ENCODE data around the gene SMIM3. TPM values are rescaled to one million over a fixed set of nuclear protein-coding genes. Genes with fewer than 3 reads are reported as not detected.
A peak's percentile ranks its signal among the peaks of the same experiment; 100 is the strongest.
"Not testable (repeated sequence)": the region's sequence is repeated elsewhere in the genome, so short reads cannot be mapped to it uniquely, and the experiment has no call there.

The SMIM3 gene, protein sequence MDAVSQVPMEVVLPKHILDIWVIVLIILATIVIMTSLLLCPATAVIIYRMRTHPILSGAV
- total RNA-seq (2014; rRNA removed; shearing (Covaris generic); ENCODE audit: low replicate concordance), result 8.4 and 9.4 TPM in 2 replicates

DNA sequence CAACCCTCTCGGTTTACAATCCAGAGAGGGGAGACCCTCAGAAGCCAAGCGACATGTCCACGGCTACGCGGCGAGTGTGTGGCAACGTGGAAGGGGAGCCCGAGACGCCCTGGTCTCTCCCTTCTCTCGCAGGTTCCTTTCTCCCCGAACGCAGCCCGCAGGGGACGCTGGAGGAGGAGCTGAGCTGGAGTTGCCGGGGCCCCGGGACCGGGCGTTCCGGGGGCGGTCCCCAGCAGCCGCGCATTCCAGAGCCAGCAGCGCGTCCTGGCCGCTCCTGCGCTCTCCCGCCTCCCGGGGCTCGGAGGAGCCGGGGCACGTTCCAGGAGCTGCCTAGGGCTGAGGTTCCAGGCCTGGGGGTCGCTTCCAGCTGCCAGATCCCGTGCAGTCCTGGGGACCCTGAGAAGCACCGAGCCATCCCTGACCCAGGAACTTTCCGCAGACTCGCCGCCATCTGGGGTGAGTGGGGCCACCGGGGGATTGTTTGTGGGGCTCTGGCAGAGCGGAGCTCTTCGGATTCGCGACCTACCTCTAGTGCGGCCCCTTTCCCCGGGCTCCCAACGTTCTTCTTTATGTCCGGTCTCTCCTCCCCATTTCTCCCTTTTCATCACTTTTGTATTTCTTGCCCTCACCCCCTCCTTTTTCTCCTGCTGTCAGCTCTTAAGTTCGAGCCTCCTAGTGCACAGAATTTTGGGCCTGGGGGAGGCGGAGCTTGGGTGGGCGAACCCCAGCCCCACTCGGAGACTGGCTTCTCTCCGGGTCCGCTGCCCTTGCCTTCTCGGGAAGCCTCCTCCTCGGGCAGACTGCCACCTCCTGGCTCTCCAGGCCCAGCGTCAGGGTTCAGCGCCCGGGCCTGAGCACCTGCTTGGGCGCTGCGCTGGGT lies at the start of gene SMIM3:
SMIM3 (plus strand) TSS at position 241 of the 880 bp plus-strand sequence. CDS start 16,684 bp downstream, outside the sequence.
- in situ Hi-C loops (cut with HindIII; ENCODE audit: low pct_unique_long_range_greater_than_20kb, low sequenced_read_pairs), result no loop called here
- peak; percentile 50 for DNase-seq (ENCODE audit: low read depth)

DNA sequence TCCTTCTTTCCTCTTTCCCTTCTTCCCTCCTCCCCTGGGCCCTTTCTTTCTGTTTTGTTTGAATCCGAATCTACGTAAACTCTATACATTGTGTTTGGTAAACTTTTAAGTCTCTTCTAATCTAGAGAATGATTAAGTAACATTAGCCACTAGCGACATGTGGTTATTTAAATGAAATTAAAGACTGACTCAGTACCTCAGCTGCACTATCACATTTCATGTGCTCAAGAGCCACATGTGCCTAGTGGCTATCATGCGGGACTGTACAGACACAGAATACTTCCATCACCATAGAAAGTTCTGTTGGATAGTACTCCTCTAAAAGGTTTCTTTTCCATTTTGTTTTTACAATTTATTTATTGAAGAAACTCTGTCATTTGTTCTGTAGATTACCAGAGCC lies 48.7 kb upstream of the SMIM3 start:
- in situ Hi-C loops (cut with HindIII; ENCODE audit: low pct_unique_long_range_greater_than_20kb, low sequenced_read_pairs), result no loop called here
- DNase-seq (ENCODE audit: low read depth), result no peak

DNA sequence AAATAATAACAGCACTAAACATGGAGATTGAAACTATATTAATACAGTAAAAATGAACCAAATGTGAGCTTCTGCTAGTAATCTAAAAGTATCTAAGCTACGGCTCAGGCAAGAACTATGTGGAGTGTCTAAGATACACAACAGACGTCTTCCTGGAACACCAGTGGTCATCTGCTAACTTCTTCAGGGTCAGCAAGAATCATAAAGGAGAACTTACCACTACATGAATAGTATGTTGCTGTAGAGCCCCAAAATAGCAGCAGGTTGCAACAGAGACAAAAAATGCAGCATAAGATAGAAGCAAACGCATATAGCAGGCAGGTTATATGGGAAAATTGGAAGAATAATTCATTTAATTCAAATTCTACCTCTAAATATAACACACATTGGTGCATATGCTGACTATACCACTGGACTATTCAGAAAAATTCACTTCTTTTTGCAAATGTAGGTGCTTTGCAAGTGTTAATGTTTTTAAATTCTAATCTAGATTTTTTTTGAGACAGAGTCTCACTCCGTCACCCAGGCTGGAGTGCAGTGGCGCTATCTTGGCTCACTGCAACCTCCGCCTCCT lies 46.8 kb upstream of the SMIM3 start:
- in situ Hi-C loops (cut with HindIII; ENCODE audit: low pct_unique_long_range_greater_than_20kb, low sequenced_read_pairs), result no loop called here
- no peak for DNase-seq (ENCODE audit: low read depth)

DNA sequence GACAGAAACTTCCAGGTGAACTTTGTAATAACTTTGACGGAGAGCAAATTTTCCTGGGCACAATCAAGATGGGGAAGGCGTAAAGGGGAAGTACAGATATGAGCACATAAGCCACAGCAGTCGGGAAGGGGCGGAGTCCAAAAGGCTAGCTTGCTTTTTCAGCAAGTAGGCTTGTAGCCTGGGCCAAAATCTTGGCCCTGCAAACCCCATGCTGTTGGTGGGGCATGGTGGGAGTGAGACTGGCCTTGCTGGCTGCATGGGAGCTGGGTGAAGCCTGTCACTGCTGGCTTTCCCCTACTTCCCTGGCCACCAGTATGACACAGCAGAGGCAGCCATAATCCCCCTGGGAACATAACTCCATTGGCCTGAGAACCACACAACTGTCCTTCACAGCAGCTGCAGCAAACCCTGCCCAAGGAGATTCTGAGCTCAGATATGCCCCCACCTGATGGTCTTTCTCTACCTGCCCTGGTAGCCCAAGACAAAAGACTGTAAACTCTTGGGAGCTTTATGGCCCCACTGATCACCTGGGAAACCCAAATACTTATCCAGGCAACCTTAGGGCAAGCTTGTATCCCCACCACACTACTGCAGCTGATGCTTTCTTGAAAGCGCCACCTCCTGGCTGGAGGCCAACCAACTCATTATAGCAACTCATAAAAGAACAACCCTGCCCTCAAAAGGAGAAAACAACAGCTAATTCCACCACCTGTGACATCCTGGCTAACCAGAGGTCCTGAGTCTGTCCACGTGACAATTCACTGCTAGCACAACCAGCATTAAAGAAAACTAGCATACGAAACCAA lies 43.8 kb upstream of the SMIM3 start:
- in situ Hi-C loops (cut with HindIII; ENCODE audit: low pct_unique_long_range_greater_than_20kb, low sequenced_read_pairs), result no loop called here
- DNase-seq (ENCODE audit: low read depth), result no peak

DNA sequence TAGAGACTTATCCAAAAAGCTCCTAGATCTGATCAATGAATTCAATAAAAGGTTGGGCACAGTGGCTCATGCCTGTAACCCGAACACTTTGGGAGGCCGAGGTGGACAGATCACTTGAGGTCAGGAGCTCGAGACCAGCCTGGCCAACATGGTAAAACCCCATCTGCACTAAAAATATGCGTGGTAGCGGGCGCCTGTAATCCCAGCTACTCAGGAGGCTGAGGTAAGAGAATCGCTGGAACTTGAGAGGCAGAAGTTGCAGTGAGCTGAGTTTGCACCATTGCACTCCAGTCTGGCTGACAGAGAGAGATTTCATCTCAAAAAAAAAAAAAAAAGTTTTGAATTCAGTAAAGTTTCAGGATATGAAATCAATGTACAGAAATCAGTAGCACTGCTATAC lies 39.7 kb upstream of the SMIM3 start:
- in situ Hi-C loops (cut with HindIII; ENCODE audit: low pct_unique_long_range_greater_than_20kb, low sequenced_read_pairs), result no loop called here
- DNase-seq (ENCODE audit: low read depth), result no peak

DNA sequence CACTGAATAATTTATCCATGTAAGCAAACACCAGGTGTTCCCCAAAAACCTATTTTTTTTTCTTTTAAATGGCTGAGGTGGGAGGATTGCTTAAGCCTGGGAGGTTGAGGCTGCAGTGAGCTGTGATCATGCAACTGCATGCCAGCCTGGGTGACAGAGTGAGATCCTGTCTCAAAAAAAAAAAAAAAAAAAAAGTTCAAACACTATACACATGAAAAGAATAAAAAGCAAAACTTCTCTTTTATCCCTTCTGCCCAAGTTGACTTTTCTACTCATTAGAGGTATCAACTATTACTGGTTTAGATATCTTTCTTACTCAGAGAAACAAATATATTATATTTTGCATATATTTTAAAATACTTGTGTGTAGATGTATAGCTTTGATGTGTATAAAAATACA lies 37.6 kb upstream of the SMIM3 start:
- in situ Hi-C loops (cut with HindIII; ENCODE audit: low pct_unique_long_range_greater_than_20kb, low sequenced_read_pairs), result no loop called here
- DNase-seq (ENCODE audit: low read depth), result no peak

DNA sequence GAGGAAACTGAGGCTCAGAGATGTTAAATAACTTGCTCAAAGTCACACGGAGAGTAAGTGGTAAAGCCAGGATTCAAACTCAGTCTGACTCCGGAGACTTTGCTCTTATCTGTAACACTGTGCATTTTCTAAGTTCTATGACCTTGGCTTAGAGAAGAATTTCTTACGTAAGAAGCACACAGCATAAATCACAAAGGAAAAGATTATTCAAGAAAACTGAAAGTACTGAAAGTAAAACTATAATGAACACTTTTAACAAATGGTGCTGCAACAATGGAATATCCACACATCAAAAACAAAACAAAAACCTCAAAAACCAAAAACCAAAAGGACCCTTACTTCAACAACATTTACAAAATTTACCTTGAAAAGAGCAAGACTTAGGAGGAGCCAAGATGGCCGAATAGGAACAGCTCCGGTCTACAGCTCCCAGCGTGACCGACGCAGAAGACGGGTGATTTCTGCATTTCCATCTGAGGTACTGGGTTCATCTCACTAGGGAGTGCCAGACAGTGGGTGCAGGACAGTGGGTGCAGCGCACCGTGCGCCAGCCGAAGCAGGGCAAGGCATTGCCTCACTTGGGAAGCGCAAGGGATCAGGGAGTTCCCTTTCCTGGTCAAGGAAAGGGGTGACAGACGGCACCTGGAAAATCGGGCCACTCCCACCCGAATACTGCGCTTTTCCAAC lies 36.0 kb upstream of the SMIM3 start:
- in situ Hi-C loops (cut with HindIII; ENCODE audit: low pct_unique_long_range_greater_than_20kb, low sequenced_read_pairs); DNase-seq (ENCODE audit: low read depth): not testable (repeated sequence)

DNA sequence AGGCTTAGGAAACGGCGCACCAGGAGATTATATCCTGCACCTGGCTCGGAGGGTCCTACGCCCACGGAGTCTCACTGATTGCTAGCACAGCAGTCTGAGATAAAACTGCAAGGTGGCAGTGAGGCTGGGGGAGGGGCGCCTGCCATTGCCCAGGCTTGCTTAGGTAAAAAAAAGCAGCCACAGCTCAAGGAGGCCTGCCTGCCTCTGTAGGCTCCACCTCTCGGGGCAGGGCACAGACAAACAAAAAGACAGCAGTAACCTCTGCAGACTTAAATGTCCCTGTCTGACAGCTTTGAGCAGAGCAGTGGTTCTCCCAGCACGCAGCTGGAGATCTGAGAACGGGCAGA lies 35.4 kb upstream of the SMIM3 start:
- in situ Hi-C loops (cut with HindIII; ENCODE audit: low pct_unique_long_range_greater_than_20kb, low sequenced_read_pairs); DNase-seq (ENCODE audit: low read depth): not testable (repeated sequence)

DNA sequence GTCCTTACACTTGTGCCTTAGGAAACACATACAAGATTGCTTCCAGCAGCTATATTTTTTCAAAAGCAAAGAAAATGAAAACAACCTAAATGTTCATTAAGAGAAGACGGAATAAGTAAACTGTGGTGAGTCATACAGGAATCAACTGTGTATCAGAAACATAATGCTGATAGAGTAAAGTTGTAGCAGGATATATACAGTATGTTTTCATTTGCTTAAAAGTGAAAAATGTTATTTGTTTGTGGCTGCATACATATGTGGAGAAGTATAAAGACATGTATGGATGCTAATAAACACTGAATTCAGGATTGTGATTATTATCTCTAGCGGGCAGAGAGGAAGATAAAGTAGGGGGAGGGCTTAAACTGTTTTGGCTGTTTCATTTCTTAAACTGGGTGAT lies 28.1 kb upstream of the SMIM3 start:
- in situ Hi-C loops (cut with HindIII; ENCODE audit: low pct_unique_long_range_greater_than_20kb, low sequenced_read_pairs), result no loop called here
- DNase-seq (ENCODE audit: low read depth), result no peak

DNA sequence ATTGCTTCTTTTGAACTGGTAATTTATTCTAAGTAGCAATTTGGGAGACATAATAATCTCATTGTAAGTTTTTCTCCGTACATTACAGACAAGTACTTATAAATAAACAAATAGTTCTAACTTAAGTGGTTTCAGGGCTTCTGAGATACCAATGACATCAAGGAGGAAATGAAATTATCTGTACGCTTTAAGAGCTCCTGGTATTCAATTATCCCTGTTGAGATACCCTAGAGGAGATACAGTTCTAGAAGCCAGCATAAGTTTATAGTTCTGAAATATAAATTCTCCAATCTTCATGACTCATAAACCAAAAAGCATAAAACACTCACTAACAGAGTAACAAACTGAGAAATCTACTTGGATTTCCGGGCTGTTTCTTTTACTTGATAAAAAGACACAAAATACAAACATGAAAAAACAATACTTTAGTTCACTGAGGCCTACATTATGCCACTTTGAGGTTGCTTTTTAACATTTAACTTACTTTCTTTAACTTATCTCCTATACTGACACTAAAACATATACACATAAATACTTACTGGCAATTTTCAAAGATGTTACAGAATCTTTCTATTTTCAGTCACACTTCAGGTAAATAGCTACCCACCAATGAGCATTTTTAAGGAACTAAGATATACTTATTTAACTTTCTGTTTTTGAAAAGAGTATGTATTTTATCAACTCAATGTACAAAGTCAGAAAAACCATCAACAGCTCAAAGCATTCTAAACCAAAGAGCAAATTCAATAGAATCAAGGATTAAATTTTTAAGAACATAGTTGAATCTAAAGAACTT lies 27.3 kb upstream of the SMIM3 start:
- no peak for DNase-seq (ENCODE audit: low read depth)
- in situ Hi-C loops (cut with HindIII; ENCODE audit: low pct_unique_long_range_greater_than_20kb, low sequenced_read_pairs), result no loop called here

DNA sequence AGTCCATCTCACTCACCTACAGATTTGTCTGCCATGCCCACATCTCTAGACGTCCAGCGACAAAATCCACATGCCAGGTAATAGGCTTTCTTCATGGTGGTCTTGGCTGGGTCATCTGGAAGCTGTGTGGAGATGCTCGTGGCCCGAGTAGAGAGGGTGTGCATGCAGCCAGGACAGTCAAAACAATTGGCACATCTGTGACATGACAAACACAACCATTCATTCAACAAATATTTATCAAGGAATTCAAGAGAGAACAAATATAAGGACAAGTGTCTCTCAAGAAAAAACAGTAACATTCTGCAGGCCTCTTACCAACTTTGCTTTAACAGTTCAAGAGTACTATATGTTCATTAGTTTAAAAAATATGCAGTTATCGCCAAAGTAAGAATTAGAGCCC lies 25.1 kb upstream of the SMIM3 start:
- in situ Hi-C loops (cut with HindIII; ENCODE audit: low pct_unique_long_range_greater_than_20kb, low sequenced_read_pairs), result no loop called here
- no peak for DNase-seq (ENCODE audit: low read depth)

DNA sequence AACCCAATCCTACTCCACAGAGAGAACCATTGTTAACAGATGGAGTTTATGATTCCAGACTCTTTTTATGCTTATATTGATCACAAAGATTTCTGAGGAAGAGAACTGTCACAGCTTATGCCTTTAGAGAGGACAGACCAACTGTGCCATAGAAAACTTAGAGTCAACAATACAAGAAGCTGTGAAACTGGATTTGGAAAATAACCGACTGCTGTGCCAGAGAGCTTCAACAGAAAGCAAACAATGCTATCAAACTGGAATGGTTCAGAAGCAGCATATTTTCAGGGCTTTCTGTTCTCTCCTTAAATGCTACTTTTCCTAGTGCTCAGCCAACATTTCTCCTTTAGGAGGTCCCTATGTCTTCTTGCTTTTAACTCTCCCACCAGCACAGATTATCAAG lies 24.7 kb upstream of the SMIM3 start:
- no peak for DNase-seq (ENCODE audit: low read depth)
- in situ Hi-C loops (cut with HindIII; ENCODE audit: low pct_unique_long_range_greater_than_20kb, low sequenced_read_pairs), result no loop called here

DNA sequence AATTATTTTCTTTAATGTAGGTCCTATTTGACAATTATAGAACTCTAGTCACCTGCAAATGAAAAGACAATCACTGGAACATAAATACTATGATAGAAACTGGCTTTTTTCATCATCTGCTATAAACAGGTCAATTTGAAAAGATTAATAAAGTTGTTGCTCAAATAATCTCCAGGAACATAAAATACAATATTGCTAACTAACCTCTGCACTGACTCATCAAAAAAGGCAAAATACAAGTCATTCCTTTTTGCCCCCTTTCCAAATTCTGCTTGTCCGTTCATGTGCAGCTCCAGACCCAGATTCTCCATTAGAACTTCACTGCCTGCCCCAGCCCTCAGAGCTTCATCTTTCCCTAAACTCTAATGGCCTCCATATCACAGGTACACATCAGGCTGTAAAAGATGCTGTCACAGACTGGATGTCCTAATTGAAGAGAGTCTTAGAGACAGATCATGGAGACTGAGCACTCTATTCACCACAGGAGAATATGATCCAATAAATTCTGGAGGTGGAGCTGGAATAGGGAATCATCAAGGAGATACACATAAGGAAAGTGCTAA lies 21.4 kb upstream of the SMIM3 start:
- no peak for DNase-seq (ENCODE audit: low read depth)
- in situ Hi-C loops (cut with HindIII; ENCODE audit: low pct_unique_long_range_greater_than_20kb, low sequenced_read_pairs), result no loop called here

DNA sequence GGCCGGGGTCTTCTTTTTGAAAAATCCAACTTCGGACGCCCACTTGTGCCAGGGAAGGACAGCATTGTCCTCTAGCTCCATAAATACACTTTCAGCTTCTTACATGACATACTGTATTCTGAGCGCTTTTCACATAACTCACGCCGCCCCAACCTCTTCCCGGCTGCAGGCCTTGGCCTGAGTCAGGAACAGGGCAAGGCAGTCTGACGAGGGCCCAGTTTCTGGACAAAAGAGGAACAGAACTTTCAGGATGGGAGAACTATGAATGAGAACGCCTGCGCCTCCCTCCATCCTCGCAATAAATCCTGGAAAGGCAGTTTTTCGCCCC lies 20.4 kb upstream of the SMIM3 start:
- in situ Hi-C loops (cut with HindIII; ENCODE audit: low pct_unique_long_range_greater_than_20kb, low sequenced_read_pairs), result no loop called here
- no peak for DNase-seq (ENCODE audit: low read depth)

DNA sequence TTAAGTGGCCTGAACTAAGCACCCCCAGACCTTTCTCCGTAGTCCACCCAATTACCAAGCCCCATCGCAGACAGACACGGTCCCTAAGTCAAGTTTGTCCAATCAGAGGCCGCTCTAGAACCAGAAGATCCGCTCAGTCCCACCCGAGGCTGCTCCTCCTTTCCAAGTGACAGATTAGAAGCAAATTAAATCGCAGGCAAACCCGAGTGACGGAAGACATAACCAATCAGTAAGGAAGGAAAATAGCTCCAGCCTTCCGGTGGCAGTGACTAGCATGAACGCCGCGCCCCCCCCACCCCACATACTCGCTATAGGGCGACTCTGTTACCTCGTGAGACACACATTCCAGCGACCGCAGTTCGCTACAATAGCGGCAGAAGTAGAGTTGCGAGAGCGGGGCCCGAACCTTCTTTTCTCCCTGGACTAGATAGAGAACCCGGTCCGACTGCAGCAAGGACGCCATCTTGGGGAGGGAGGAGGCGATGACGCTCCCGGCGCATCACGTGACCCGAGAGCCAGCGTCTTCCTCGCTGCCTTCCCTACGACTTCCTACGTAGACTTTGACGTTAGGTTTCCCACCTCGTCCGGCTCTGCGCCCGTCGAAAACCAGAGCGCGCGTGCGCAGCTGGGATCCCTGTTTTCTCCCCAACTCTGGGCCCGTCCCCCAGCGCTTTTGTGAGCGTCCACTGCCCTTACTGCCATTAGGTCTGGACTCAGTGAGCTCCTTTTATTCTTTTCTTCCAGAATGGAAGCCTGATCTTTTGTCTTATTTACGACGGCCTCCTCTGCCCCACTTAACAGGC lies 19.8 kb upstream of the SMIM3 start, which contains the start of gene DCTN4:
DCTN4 (minus strand) TSS at position 487 of the 803 bp plus-strand sequence; CDS start at position 463, 24 bp downstream.
- in situ Hi-C loops (cut with HindIII; ENCODE audit: low pct_unique_long_range_greater_than_20kb, low sequenced_read_pairs), result no loop called here
- peak; percentile 99 for DNase-seq (ENCODE audit: low read depth)

DNA sequence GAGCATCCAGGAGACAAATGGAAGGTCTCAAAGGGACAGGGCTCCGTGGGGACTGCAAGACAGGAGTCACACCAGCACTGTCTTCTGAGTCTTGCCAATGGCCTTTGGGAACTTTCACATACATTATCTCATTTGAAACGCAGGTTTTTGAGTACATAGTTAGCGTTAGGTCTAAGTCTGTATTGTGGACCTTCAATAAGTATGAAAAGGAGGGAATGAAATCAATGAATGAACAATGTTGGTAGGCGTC lies 19.3 kb upstream of the SMIM3 start:
- in situ Hi-C loops (cut with HindIII; ENCODE audit: low pct_unique_long_range_greater_than_20kb, low sequenced_read_pairs), result no loop called here
- no peak for DNase-seq (ENCODE audit: low read depth)

DNA sequence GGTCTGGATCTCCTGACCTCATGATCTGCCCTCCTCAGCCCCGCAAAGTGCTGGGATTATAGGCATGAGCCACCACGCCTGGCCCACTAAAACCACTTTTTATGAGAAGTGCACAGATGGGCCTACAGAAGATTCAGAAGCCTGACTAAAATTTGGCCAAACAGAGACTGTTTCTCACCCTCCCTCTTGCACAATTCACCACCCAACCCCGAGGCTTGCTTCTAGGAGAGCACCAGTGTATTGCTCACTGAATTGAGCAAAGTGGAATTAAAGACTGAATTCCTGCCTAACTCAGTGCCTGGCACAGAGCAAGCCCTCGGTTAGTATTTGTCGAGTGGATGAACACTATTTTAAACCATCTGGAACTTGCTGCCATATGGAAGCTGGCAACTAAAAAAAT lies 16.3 kb upstream of the SMIM3 start:
- in situ Hi-C loops (cut with HindIII; ENCODE audit: low pct_unique_long_range_greater_than_20kb, low sequenced_read_pairs), result no loop called here
- DNase-seq (ENCODE audit: low read depth), result no peak

Measured in Caki2 (cell line).